Measurements from ENCODE around the gene GPR158.
"Not testable (repeated sequence)": the region's sequence is repeated elsewhere in the genome, so short reads cannot be mapped to it uniquely, and the experiment has no call there.

Gene GPR158

GRCh38 chr10:25317596-25318211, 142.9 kb downstream of the GPR158 start:
- not testable (repeated sequence) for DNase-seq

- DNase-seq, result no peak
These were observed 152.5 kb downstream of the GPR158 start for GRCh38 chr10:25327273-25327672.

- no peak for DNase-seq
These were observed 153.6 kb downstream of the GPR158 start for GRCh38 chr10:25328361-25328760.

- DNase-seq, result not testable (repeated sequence)
These were observed 154.8 kb downstream of the GPR158 start for GRCh38 chr10:25329587-25329986.

- no peak for DNase-seq
These were observed 159.6 kb downstream of the GPR158 start for GRCh38 chr10:25334445-25334844.

GRCh38 chr10:25336330-25336729, 161.5 kb downstream of the GPR158 start:
- no peak for DNase-seq

- DNase-seq, result no peak
These were observed 163.5 kb downstream of the GPR158 start for GRCh38 chr10:25338271-25338670.

GRCh38 chr10:25339966-25340365, 165.2 kb downstream of the GPR158 start:
- no peak for DNase-seq

GRCh38 chr10:25349520-25349919, 174.7 kb downstream of the GPR158 start:
- DNase-seq, result no peak

GRCh38 chr10:25356609-25357008, 181.8 kb downstream of the GPR158 start:
- DNase-seq, result no peak

GRCh38 chr10:25357269-25357668, 182.5 kb downstream of the GPR158 start:
- DNase-seq, result no peak

- DNase-seq, result no peak
These were observed 207.4 kb downstream of the GPR158 start for GRCh38 chr10:25382029-25382810.

GRCh38 chr10:25382901-25383300, 208.1 kb downstream of the GPR158 start:
- DNase-seq, result not testable (repeated sequence)

- no peak for DNase-seq
These were observed 208.9 kb downstream of the GPR158 start for GRCh38 chr10:25383686-25384085.

GRCh38 chr10:25384618-25385017, 209.8 kb downstream of the GPR158 start:
- DNase-seq, result no peak

GRCh38 chr10:25388188-25388861, 213.5 kb downstream of the GPR158 start:
- DNase-seq, result no peak

GRCh38 chr10:25388862-25389206, 214.0 kb downstream of the GPR158 start:
- no peak for DNase-seq

- DNase-seq, result no peak
These were observed 215.9 kb downstream of the GPR158 start for GRCh38 chr10:25390733-25391132.

GRCh38 chr10:25392132-25392531, 217.3 kb downstream of the GPR158 start:
- DNase-seq, result no peak

GRCh38 chr10:25393621-25394020, 218.8 kb downstream of the GPR158 start:
- no peak for DNase-seq

GRCh38 chr10:25398680-25399079, 223.9 kb downstream of the GPR158 start:
- no peak for DNase-seq

- DNase-seq, result no peak
These were observed 231.1 kb downstream of the GPR158 start for GRCh38 chr10:25405871-25406270.

GRCh38 chr10:25417611-25418010, 242.8 kb downstream of the GPR158 start:
- no peak for DNase-seq

GRCh38 chr10:25425776-25426175, 251.0 kb downstream of the GPR158 start:
- no peak for DNase-seq
